ENCODE results near the gene RMC1.
"Not testable (repeated sequence)": the region's sequence is repeated elsewhere in the genome, so short reads cannot be mapped to it uniquely, and the experiment has no call there.

Gene RMC1

DNA sequence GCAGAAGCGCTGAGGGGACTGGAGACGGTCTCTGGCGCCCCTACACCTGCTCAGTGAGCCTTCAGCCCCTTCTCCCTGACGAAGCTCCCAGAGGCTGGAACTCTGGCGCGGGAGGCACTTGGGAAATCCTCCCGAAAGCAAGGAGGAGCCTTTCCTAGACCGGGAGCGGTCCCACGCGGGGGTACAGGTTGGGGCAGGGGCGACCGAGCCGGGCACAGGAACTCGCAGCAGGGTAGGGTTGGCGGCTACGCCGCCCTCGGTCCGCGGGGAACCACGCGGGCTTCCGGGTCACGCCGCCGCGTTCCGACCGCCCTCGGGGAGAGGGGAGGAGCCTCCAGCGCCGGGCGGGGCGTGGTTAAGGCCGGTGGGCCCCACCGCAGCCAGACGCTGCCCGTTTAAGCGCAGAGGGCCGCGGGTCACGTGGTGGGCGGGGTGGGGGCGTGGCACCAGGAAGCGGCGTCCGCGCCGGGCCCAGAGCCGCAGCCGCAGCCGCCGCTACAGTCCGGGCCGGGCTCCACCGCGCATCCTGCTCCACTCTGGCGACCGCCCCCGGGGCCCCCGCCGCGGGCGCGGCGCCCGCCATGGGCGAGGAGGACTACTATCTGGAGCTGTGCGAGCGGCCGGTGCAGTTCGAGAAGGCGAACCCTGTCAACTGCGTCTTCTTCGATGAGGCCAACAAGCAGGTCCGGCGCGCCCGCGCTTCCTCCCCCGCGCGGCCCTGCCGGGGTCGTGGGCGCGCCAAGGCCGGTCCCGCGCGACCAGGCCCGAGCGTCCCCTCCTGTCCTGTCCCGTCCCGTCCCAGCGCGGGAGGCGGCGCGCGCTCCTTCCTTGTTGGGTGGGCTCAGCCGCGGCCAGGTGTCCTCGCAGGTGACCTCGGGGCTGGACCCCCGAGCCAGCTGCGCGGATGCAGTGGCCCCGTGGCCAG lies at the start of gene RMC1:
Gene RMC1, plus strand, starts transcription at position 474 of the 925 bp plus-strand sequence. Its CDS starts 108 bp downstream, at position 582.
- peak; percentile 97 for DNase-seq

DNA sequence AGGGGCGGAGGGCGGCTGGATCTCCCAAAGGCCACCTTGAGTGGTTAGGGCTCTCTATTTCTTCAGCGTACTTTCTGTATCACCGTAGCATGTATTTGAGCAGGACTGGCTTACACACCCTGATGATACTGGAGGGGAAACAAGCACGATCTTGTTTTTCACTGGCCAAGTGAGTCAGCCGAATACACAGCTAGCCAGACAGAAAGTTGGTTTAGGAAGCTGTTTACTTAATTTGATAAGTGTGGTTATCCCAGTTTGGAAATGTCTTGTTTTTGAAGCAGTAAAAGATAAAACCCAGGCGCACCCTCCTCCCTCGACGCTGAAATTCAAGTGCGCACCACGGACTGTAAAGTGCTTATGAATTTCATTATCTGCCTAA lies 49.6 kb upstream of the RMC1 start:
- no peak for DNase-seq

DNA sequence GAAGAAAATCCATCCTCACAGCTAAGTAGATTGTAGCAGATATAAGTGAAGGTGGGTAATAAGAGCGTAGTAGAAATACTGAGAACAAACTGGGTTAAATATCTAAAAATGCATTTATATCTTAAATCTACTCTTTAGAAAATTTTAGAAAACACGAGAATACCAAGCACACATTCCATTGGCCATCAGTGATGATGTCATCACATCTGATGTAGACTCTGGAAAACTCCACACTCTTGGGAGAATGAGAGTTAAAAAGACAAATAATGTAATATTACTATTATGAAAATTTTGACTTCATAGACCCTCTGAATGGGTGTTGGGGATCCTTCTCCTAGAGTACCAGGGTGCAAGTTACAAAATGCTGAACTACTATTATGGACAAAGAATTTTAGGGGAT lies 46.5 kb upstream of the RMC1 start:
- no peak for DNase-seq

DNA sequence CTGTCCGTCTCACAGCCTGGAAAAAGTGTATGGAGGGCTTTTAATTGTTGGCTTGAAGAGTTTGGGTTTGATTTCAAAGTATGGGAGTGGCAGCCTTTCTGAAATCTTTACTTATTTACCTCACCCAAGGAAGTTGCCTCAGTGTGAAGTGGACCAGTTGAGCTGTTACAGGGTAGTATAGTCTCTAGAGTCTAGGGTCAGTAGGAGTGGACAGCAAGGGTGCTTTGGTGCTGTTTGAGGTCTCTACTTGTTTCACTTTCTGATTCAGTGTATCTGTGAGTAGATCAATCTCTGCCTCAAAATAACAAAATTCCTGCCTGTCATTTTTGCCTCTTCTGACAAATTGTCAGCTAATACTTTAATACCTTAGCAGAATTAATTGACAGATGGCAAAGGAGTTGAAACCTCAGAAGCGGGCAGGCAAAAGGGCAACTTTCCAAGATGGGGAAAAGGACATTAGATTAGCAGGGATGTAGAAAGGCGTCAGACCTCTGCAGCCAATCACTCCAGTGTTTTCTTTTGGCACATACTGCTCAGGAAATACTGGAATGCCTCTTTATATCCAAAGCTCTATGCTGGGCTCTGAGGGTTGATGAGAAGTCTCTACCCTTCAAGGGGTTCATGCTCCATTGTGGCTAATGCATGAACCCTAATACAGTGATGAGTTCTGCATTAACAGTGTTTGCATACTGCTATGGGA lies 44.3 kb upstream of the RMC1 start:
- DNase-seq = no peak

DNA sequence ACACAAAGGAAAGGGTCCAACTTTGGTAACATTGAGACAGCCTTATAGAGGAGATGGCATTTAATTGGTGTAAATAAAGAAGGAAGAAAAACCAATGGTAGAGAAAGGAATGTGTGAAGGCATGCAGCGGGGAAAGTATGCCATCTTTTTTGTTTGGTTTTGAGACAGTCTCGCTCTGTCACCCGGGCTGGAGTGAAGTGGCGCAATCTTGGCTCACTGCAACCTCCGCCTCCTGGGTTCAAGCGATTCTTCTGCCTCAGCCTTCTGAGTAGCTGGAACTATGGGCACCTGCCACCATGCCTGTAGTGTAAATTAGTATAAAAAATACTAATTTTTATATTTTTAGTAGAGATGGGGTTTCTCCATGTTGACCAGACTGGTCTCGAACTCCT lies 43.8 kb upstream of the RMC1 start:
- DNase-seq = no peak

DNA sequence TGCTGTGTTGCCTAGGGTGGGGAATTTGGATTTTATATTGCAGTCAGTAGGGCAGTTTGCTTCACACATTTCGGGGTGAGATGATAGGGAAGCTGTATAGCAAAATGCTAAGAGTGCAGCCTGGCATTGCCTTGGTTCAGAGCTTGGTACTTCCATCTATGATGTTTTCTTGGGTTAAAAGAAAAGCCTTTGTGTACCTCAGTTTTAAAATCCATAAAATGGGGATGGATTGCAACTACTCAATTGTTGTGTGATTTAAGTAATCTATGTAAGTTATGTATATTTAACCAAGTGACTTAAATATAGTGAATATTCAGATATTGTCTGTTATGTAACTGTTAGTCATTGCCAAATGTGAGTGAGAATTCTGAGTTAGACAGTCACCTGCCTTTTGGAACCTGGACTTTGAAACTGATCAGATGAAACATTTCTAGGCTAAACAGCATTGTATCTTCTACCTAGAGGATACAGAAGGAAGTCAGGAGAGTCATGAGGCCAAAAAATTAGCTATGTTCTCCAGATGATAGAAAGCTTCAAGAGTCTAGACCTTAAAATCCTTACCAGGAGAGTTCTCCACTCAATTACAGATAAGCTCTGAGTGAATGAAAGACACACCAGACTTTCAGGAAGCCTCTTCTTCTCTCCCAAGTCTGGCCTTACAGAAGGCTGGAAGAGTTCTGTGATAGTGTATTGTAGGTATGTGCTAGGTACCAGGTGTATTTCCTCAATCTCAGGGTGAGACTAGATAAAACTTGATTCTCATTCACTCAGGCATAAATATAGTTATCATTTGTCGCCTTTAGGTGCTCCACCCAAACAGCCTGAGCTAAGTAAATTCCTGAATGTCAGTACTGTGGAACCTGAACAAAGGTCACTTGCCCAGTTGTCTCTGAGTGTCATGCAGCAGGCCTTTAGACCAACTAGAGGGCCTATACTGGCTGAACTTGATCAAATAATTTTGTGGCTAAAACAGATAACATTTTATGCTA lies 42.7 kb upstream of the RMC1 start:
- no peak for DNase-seq

DNA sequence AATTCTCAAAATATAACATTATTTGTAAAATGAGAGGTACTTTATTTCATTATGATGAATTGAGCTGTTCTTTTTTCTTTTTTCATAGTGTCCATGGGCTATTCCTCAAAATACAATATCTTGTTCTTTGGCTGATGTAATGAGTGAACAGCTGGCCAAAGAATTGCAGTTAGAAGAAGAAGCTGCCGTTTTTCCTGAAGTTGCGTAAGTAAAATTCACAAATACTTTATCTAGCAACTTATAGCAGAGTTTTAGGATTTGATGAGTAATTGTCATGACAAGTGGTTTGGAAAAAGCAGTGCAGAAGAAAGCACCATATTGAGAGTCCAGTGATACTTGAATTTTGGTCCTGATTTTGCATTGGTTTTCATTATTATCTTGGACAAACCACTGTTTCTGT lies 40.4 kb upstream of the RMC1 start:
- no peak for DNase-seq

DNA sequence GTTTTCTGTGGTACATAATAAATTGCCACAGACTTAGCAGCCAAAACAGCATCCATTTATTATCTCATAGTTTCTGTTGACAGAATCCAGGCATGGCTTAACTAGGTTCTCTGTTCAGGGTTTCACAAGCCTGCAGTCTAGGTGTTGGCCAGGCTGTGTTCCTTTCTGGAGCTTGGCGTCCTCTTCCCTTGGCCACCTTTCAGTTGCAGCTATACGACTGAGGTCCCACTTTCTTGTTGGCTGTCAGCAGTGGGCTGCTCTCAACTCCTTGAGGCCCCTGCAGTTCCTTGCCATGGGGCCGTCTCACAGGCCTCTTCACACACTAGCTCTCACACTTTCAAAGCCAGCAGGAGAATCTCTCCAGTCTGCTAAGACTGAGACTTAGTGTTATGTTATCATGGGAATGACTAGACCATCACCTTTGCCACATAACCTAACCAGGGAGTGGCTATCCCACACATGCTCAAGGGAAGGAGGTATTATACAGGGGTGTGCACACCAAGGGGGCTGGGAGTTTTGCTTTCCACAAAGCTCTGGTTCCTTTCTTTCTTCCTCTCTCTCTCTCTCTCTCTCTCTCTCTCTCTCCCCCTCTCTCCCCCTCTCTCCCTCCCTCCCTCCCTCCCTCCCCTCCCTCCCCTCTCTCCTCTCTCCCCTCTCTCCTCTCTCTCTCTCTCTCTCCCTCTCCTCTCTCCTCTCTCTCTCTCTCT lies 34.4 kb upstream of the RMC1 start:
- no peak for DNase-seq

DNA sequence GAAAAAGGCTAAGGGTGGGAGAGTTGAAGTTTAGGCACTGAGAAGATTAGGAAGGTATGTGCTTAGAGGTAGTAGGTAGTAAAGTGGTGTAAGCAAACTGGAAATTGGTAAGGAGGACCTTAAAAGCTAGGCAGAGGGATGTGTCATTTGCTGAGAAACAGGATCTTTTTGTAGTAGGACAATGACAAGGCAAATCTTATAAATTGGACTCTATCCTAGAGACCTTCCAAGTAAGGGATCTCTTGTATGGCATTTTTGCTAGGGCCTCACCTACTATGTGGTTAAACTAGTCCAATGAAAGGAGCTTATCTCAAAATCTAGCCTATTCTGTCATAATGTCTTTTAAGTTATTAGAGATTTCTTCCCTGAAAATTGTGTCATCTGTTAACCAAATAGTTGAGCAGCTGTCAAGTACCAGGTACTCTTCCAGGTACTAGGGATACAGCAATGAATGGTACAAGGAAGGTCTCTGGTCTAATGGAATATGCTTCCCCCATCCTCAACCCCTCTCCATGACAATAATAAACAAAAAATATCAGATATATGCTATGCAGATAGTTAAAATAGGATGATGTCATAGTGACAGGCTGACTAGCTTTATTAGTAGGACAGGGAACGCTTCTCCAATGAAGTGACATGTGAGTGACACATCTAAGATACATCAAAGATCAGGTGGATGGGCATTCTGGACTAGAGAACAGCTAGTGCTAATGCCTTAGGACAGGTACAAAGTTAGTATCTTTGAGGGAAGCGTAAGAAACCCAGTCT lies 32.5 kb upstream of the RMC1 start:
- DNase-seq = no peak

DNA sequence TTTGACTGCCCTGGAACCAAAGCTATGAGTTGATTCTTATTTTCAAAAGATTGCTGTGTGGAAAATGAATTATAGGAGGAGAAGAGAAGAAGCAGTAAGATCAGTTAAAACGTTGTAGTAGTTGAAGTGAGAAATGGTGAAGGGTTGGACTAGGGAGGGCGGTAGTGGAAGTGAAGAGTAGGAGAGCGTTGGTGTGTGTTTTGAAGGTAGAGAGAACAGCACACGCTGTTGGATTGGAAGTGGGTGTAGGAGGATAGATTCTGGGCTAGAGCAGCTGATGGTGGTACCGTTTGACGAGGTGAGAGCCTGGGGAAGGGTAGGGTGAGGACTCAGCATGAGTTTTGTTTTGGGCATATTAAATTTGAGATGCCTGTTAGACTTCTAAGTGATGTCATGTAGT lies 31.8 kb upstream of the RMC1 start:
- DNase-seq = no peak

DNA sequence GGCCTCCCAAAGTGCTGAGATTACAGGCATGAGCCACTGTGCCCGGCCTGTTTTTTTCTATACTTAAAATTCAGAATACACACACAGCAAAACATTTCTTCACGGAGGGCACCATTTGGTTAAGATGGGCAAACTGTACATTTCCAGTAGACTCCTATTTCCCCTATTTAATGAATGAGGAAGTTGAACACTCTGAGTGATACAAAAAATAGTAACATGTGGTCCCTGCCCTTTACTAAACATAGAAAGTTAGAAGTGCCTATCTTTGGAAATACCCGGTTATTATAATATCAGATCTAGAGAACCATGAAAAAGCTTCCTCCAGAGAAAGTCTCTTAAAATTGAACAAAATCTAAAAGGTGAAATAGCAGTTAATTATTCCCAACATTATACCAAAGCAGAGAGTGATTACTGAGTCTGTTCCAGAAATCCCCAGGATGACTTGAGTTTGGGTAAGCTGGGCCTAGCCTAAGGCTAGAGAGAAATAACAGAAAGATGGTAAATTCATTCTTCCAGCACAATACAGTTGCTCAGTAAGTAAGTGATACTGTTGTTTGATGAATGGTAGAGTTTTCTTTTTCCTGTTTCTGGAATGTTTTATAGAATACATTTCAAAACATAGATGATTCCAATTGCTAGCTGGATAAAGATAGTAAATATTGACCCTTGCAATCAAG lies 23.3 kb upstream of the RMC1 start:
- DNase-seq = no peak

DNA sequence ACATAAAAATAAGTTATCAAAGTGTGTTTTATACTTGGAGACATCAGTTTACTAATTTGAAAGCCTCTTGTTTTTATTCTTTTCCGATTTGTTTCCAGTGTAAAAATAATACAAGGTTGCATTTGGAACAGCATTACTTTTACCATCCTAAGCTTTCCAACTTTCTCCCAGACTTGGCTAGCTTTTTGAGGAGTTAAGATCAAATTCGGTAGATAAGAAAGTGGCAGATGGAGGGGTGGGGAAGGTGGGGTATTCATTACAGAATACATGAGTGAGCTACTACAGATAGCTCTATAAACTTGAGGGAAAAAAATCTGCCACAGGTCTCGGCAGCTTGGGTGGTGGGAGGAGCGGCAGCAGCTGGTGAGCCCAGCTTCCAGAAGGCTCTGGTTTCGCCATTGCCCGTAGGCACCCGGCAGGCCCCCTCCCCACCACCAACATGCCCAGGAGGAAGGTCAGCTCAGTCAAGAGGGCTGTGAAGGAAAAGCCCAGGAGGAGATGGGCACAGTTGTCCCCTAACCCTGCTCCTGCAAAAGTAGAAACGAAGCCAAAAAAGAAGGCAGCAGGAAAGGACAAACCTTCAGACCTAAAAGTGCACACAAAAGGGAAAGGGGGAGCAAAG lies 18.6 kb upstream of the RMC1 start:
- peak; percentile 3 for DNase-seq

DNA sequence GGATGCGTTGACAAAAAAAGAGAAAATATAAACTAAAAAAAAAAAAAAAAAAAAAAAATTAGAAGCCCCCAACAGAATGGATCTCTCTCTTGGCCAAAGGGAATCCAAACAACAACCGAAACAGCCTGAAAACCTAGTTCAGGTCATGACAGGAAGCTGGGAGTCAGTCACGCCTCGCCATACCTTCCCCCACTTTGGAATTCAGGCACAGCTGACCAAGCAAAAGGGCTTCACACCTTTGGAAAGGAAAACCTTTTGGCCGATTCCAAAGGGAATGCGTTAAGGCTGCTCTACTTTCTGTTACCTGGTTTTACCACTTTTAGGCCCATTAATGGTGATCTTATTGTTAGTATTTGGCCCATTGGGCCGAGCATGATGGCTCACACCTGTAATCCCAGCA lies 17.9 kb upstream of the RMC1 start:
- DNase-seq = no peak

DNA sequence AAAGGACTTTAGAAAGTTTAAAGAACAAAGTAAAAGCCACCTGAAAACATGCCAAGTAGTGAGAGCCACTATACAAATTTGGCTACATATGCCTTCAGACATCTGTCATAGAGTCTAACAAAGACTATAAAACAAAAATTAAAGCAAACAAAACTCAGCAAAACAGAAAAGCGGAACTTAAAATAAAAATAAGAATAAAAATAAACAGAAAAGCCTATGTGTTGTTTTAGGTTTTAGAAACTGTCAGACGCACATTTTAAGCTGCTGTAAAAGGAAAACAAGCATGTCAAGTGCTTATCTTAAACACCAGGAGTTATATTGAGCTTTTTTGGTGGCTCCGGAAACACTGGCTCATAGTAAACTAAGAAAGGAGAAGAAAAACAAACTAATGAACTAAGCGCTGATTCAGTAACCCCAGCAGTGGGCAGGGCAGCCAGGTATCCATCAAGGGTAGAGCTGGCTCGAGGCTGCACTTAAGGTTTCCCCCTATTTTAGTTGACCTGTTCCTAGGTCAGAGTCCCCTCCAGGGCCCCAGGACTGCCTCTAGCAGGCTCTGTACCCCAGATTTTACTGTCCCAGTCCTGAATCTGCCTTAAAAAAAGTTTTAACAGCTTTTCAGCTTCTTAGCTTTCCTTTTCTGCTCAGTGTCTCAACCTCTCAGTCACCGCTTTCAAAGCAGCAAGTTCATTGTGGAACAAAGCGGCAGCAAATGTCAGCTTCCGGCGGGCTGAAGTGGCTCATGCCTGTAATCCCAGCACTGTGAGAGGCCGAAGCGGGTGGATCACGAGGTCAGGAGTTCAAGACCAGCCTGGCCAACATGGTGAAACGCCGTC lies 15.4 kb upstream of the RMC1 start:
- no peak for DNase-seq

DNA sequence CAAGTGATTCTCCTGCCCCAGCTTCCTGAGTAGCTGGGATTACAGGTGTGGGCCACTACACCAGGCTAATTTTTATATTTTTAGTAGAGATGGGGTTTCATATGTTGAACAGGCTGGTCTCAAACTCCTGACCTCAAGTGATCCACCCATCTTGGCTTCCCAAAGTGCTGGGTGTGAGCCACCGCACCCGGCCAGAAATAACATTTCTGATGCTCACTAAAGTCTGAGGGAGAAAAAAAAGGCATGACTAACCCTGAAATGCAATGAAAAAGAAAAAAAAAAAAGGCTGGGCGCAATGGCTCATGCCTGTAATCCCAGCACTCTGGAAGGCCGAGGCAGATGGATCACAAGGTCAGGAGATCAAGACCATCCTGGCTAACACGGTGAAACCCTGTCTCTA lies 13.7 kb upstream of the RMC1 start:
- not testable (repeated sequence) for DNase-seq

DNA sequence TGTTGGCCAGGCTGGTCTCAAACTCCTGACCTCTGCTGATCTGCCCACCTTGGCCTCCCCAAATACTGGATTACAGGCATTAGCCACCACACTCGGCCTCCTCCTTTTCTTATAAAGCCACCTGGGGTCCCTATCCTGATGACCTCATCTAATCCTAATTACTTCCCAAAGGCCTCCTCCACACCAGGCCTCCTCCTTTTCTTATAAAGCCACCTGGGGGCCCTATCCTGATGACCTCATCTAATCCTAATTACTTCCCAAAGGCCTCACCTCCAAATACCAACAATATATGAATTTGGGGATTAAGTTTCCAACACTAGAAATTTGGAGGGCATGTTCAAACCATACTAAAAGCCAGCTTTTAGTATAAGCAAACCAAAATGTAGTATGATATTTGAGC lies 9.7 kb upstream of the RMC1 start:
- DNase-seq = no peak

DNA sequence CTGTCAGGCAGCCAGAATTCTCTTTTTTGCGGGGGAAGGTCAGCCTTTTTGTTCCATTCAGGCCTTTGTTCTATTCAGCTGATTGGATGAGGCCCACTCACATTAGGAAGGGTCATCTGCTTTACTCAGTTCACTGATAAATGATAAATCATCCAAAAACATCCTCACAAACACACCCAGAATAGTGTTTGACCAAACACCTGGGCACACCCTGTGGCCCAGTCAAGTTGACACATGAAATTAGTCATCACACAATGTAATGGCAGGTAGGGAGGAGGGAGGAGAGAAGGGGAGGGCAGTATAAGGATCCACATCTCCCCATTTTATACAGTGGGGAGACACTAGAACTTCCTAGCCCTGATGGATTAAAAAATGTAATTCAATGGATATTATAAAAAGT lies 8.3 kb upstream of the RMC1 start:
- no peak for DNase-seq

DNA sequence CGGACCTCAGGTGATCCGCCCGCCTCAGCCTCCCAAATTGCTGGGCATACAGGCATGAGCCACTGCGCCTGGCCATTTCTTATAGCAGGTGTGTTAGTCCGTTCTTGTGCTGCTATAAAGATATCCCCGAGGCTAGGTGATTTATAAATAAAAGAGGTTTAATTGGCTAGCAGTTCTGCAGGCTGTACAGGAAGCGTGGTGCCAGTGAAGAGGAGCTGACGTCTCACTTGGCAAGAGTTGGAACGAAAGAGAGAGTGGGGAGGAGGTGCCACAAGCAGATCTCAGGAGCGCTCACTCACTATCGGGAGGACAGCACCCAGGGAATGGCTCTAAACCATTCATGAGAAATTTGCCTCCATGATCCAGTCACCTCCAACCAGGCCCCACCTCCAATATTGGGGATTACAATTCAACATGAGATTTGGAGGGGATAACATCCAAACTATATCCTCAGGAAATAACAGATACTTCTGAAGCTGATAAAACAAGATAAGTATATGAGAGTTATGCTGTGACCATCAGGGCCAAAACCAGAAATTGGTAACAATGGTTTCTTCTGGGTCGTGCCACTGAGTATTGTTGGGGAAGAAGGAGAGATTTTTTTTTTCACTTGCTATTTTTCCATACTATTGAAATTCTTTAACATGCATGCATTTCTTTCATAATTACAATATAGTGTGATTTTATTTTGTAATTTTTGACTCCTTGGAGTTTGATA lies 7.4 kb upstream of the RMC1 start:
- no peak for DNase-seq

DNA sequence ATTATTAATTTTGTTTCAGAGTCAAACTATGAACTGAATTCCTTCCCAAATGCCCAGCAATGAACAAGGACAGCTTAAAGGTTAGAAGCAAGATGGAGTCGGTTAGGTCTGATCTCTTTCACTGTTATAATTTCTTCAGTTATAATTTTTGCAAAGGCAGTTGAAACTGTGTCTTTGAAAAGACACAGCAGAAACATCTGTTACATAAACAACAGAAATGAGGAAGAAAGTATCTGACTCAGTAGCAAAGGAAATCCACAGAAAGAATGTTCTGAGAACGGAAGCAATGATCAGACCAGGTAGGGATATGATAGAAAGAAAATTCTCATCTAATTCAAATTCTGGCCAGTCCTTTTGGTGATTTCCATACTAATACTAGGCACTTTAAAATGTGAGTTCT lies 5.2 kb upstream of the RMC1 start:
- DNase-seq = no peak
